H1 (cell line): Measurements from ENCODE around the gene NOC2L. TPM values are rescaled to one million over a fixed set of nuclear protein-coding genes. Genes with fewer than 3 reads are reported as not detected.

Source experiments
- ASH2L ChIP-seq: fragments of 200-600, 300-600 bp; sonication (generic); IDR thresholded peaks from one replicate; pipeline ENCODE4 v1.7.1; 2017; ENCODE audit warnings: low read length
- CHD7 ChIP-seq: fragments of 300-600 bp; sonication (generic); IDR thresholded peaks from 2 replicates; pipeline ENCODE4 v1.7.1; 2012; ENCODE audit warnings: low read length, moderate library complexity, mild to moderate bottlenecking, inconsistent platforms; ENCODE audit not compliant: insufficient replicate concordance
- GABPA ChIP-seq: IDR thresholded peaks from 2 replicates; pipeline ENCODE4 v1.6.1; 2011; ENCODE audit warnings: mild to moderate bottlenecking, low read length, moderate library complexity, borderline replicate concordance; ENCODE audit not compliant: insufficient read depth
- NANOG ChIP-seq: IDR thresholded peaks from 2 replicates; pipeline ENCODE4 v1.6.1; 2011; ENCODE audit warnings: low read length, low read depth, mild to moderate bottlenecking, inconsistent platforms; ENCODE audit not compliant: insufficient read depth, poor library complexity, severe bottlenecking
- SIRT6 ChIP-seq: IDR thresholded peaks from one replicate; pipeline ENCODE4 v1.7.1; 2012; ENCODE audit warnings: low read length, inconsistent platforms
- TAF1 ChIP-seq: IDR thresholded peaks from 2 replicates; pipeline ENCODE4 v1.6.1; 2011; ENCODE audit warnings: mild to moderate bottlenecking, low read depth, low read length
- polyA plus RNA-seq, 7 experiments: library from polyadenylated mRNA; depleted of rRNA in 3 of 7; stranded (reverse) in 5 of 7; unstranded in 2 of 7; fragments of >200 nt in 5 of 7; fragments of 200-250 nt in 2 of 7; gene quantifications; 1 replicate in 5 of 7; 2 replicates in 1 of 7; 4 replicates in 1 of 7; pipeline versions ENCODE4 v1.2.1 to v1.2.3, GENCODE V29; 2011 to 2013; ENCODE audit warnings: missing spikeins in 2 of 7, mixed read lengths in 2 of 7
- total RNA-seq: library from RNA; stranded (reverse); fragmentation: NEBNext Ultra II Directional; extraction: Animal tissue kit (Norgen Biotek cat#: 25700); gene quantifications from 2 replicates; pipeline ENCODE4 v1.2.1, GENCODE V29; 2021

The NOC2L gene
- total and polyA plus RNA-seq, 2 of the 8 experiments (the other 6 are each of a cell fraction or from before 2014, with no cell fraction given) = 74.7 to 130 TPM

- TF ChIP-seq CHD7 (no peak), TAF1 (0 out of 2 replicates have a peak, but pooled peaks have one; percentile 38), NANOG (no peak), ASH2L (peak; percentile 29), GABPA (no peak), SIRT6 (no peak)
These were observed 41.5 kb upstream of the NOC2L start (continued) for GRCh38 chr1:1000357-1001056.
